AG20443 (cell line): ENCODE results near the gene IER2.
"Not testable (repeated sequence)": the region's sequence is repeated elsewhere in the genome, so short reads cannot be mapped to it uniquely, and the experiment has no call there.

Source experiments
- DNase-seq: peaks from one replicate; pipeline ENCODE4 v3.0.0; 2012; ENCODE audit warnings: low spot score, mixed read lengths

IER2 gene

GRCh38 chr19:13139633-13140311 is 10.4 kb upstream of the IER2 start:
- DNase-seq: no peak

GRCh38 chr19:13146763-13147563 is 3.2 kb upstream of the IER2 start:
- no peak for DNase-seq

- DNase-seq: not testable (repeated sequence)
Observed at GRCh38 chr19:13149173-13149627, 1.0 kb upstream of the IER2 start.

- DNase-seq: peak; percentile 35
Observed at GRCh38 chr19:13149628-13150186, 504 bp upstream of the IER2 start.

- DNase-seq: no peak
Observed at GRCh38 chr19:13150931-13151604, 857 bp downstream of the IER2 start.

GRCh38 chr19:13151605-13152355 is 1.6 kb downstream of the IER2 start:
- DNase-seq: peak; percentile 96

GRCh38 chr19:13152356-13152973 is 2.3 kb downstream of the IER2 start:
- DNase-seq: no peak

GRCh38 chr19:13152974-13153568 is 2.9 kb downstream of the IER2 start:
- DNase-seq: peak; percentile 91

GRCh38 chr19:13153569-13154240 is 3.5 kb downstream of the IER2 start:
- DNase-seq: peak; percentile 15

- peak; percentile 82 for DNase-seq
Observed at GRCh38 chr19:13154241-13154778, 4.1 kb downstream of the IER2 start.

GRCh38 chr19:13154911-13155471 is 4.8 kb downstream of the IER2 start:
- peak; percentile 45 for DNase-seq

GRCh38 chr19:13155472-13156359 is 5.5 kb downstream of the IER2 start:
- peak; percentile 74 for DNase-seq

GRCh38 chr19:13159713-13160112 is 9.5 kb downstream of the IER2 start:
- DNase-seq: no peak

- peak; percentile 58 for DNase-seq
Observed at GRCh38 chr19:13160557-13160956, 10.3 kb downstream of the IER2 start.

- DNase-seq: peak; percentile 91
Observed at GRCh38 chr19:13162724-13163608, 12.8 kb downstream of the IER2 start.

GRCh38 chr19:13163609-13164342 is 13.6 kb downstream of the IER2 start:
- peak; percentile 75 for DNase-seq
